ENCODE results near the gene ANKRD6. TPM values are rescaled to one million over a fixed set of nuclear protein-coding genes. Genes with fewer than 3 reads are reported as not detected.

Gene ANKRD6
- polyA plus RNA-seq, 3 donors = 0.93 to 3.0 (median 1.2) TPM

GRCh38 chr6:89580997-89581666, 148.2 kb downstream of the ANKRD6 start:
- WGBS (ENCODE audit: insufficient coverage) = no CpG with 5 or more reads among the region's 3 CpGs
- intact Hi-C loops (cut with micrococcal nuclease) = no loop called here
- H3K27ac Mint-ChIP-seq = no peak overlapping the region
- Histone ChIP-seq H3K4me1 (ENCODE audit: control insufficient read depth in 1 of 2, insufficient read depth in 2 of 2, low read length in 2 of 2) (no peaks in the 10 kb centered on the region), H3K79me2 (ENCODE audit: insufficient read depth, low read length) (no peaks in the 10 kb centered on the region), H4K20me1 (ENCODE audit: insufficient read depth, low read length) (no peaks in the 10 kb centered on the region), H3K4me3 (replicated peaks in 1 of 3; ENCODE audit: low read depth in 2 of 3, low read length in 3 of 3) (no peak overlapping the region), H3K36me3 (replicated peaks in 1 of 2; ENCODE audit: control insufficient read depth in 1 of 2, insufficient read depth in 2 of 2, low read length in 2 of 2) (no peaks in the 10 kb centered on the region), H3K27ac (ENCODE audit: low read depth in 1 of 2, low read length in 2 of 2) (no peak overlapping the region), H3K9me3 (replicated peaks in 1 of 2; ENCODE audit: control insufficient read depth in 1 of 2, insufficient read depth in 1 of 2, low read length in 2 of 2) (no peaks in the 10 kb centered on the region), H3K9ac (ENCODE audit: insufficient read depth, low read length, poor library complexity, severe bottlenecking) (no peak overlapping the region), H3K4me2 (replicated peaks; ENCODE audit: extremely low read depth, low read length, poor library complexity, severe bottlenecking) (no peak overlapping the region), H3K27me3 (ENCODE audit: control insufficient read depth in 2 of 2, insufficient read depth in 2 of 2, low read length in 2 of 2) (no peaks in the 10 kb centered on the region), H2AFZ (ENCODE audit: insufficient read depth, low read depth, low read length, poor library complexity, severe bottlenecking) (no peak overlapping the region)
- H3K36me3 Mint-ChIP-seq = no peaks in the 10 kb centered on the region
- no peak overlapping the region for H3K4me3 Mint-ChIP-seq
- H3K9me3 Mint-ChIP-seq = no peaks in the 10 kb centered on the region
- TF ChIP-seq, protein P1, sequence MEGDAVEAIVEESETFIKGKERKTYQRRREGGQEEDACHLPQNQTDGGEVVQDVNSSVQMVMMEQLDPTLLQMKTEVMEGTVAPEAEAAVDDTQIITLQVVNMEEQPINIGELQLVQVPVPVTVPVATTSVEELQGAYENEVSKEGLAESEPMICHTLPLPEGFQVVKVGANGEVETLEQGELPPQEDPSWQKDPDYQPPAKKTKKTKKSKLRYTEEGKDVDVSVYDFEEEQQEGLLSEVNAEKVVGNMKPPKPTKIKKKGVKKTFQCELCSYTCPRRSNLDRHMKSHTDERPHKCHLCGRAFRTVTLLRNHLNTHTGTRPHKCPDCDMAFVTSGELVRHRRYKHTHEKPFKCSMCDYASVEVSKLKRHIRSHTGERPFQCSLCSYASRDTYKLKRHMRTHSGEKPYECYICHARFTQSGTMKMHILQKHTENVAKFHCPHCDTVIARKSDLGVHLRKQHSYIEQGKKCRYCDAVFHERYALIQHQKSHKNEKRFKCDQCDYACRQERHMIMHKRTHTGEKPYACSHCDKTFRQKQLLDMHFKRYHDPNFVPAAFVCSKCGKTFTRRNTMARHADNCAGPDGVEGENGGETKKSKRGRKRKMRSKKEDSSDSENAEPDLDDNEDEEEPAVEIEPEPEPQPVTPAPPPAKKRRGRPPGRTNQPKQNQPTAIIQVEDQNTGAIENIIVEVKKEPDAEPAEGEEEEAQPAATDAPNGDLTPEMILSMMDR (IDR thresholded peaks at IDR 0.05) = no peak
- H3K4me1 Mint-ChIP-seq = no peaks in the 10 kb centered on the region
- no peak for DNase-seq
- no peaks in the 10 kb centered on the region for H3K27me3 Mint-ChIP-seq (ENCODE audit: low read depth in 3 of 3)

GRCh38 chr6:89581689-89582088, 148.7 kb downstream of the ANKRD6 start:
- Histone ChIP-seq H3K27ac (ENCODE audit: low read depth in 1 of 2, low read length in 2 of 2) (no peak overlapping the region), H3K4me3 (replicated peaks in 1 of 3; ENCODE audit: low read depth in 2 of 3, low read length in 3 of 3) (no peak overlapping the region), H4K20me1 (ENCODE audit: insufficient read depth, low read length) (no peaks in the 10 kb centered on the region), H3K4me1 (ENCODE audit: control insufficient read depth in 1 of 2, insufficient read depth in 2 of 2, low read length in 2 of 2) (no peaks in the 10 kb centered on the region), H3K4me2 (replicated peaks; ENCODE audit: extremely low read depth, low read length, poor library complexity, severe bottlenecking) (no peak overlapping the region), H3K36me3 (replicated peaks in 1 of 2; ENCODE audit: control insufficient read depth in 1 of 2, insufficient read depth in 2 of 2, low read length in 2 of 2) (no peaks in the 10 kb centered on the region), H3K9me3 (replicated peaks in 1 of 2; ENCODE audit: control insufficient read depth in 1 of 2, insufficient read depth in 1 of 2, low read length in 2 of 2) (no peaks in the 10 kb centered on the region), H3K9ac (ENCODE audit: insufficient read depth, low read length, poor library complexity, severe bottlenecking) (no peak overlapping the region), H2AFZ (ENCODE audit: insufficient read depth, low read depth, low read length, poor library complexity, severe bottlenecking) (no peak overlapping the region), H3K27me3 (ENCODE audit: control insufficient read depth in 2 of 2, insufficient read depth in 2 of 2, low read length in 2 of 2) (no peaks in the 10 kb centered on the region), H3K79me2 (ENCODE audit: insufficient read depth, low read length) (no peaks in the 10 kb centered on the region)
- Mint-ChIP-seq H3K36me3 (no peaks in the 10 kb centered on the region), H3K9me3 (no peaks in the 10 kb centered on the region), H3K4me3 (no peak overlapping the region), H3K4me1 (no peaks in the 10 kb centered on the region), H3K27ac (no peak overlapping the region), H3K27me3 (ENCODE audit: low read depth in 3 of 3) (no peaks in the 10 kb centered on the region)
- intact Hi-C loops (cut with micrococcal nuclease) = no loop called here
- no peak for DNase-seq
- WGBS (ENCODE audit: insufficient coverage) = 100% methylated on average over 2 of the region's 4 CpGs
- TF ChIP-seq, protein P1 (IDR thresholded peaks at IDR 0.05) = no peak
